Measurements from ENCODE around the gene SLC22A6. TPM values are rescaled to one million over a fixed set of nuclear protein-coding genes. Genes with fewer than 3 reads are reported as not detected.

The SLC22A6 gene
- total and polyA plus RNA-seq, 2 of the 13 experiments (the other 11 are each of a cell fraction or from before 2014, with no cell fraction given): not detected

GRCh38 chr11:62934496-62934785 is 50.3 kb downstream of the SLC22A6 start (continued):
- TF ChIP-seq ZNF513 (CRISPR knock-in tag; conservative IDR thresholded peaks at IDR 0.05) (no peak), ATF7 (IDR thresholded peaks at IDR 0.05) (no peak), ATF7 (CRISPR knock-in tag; IDR thresholded peaks at IDR 0.05) (no peak)
- TF ChIP-seq, protein P1, sequence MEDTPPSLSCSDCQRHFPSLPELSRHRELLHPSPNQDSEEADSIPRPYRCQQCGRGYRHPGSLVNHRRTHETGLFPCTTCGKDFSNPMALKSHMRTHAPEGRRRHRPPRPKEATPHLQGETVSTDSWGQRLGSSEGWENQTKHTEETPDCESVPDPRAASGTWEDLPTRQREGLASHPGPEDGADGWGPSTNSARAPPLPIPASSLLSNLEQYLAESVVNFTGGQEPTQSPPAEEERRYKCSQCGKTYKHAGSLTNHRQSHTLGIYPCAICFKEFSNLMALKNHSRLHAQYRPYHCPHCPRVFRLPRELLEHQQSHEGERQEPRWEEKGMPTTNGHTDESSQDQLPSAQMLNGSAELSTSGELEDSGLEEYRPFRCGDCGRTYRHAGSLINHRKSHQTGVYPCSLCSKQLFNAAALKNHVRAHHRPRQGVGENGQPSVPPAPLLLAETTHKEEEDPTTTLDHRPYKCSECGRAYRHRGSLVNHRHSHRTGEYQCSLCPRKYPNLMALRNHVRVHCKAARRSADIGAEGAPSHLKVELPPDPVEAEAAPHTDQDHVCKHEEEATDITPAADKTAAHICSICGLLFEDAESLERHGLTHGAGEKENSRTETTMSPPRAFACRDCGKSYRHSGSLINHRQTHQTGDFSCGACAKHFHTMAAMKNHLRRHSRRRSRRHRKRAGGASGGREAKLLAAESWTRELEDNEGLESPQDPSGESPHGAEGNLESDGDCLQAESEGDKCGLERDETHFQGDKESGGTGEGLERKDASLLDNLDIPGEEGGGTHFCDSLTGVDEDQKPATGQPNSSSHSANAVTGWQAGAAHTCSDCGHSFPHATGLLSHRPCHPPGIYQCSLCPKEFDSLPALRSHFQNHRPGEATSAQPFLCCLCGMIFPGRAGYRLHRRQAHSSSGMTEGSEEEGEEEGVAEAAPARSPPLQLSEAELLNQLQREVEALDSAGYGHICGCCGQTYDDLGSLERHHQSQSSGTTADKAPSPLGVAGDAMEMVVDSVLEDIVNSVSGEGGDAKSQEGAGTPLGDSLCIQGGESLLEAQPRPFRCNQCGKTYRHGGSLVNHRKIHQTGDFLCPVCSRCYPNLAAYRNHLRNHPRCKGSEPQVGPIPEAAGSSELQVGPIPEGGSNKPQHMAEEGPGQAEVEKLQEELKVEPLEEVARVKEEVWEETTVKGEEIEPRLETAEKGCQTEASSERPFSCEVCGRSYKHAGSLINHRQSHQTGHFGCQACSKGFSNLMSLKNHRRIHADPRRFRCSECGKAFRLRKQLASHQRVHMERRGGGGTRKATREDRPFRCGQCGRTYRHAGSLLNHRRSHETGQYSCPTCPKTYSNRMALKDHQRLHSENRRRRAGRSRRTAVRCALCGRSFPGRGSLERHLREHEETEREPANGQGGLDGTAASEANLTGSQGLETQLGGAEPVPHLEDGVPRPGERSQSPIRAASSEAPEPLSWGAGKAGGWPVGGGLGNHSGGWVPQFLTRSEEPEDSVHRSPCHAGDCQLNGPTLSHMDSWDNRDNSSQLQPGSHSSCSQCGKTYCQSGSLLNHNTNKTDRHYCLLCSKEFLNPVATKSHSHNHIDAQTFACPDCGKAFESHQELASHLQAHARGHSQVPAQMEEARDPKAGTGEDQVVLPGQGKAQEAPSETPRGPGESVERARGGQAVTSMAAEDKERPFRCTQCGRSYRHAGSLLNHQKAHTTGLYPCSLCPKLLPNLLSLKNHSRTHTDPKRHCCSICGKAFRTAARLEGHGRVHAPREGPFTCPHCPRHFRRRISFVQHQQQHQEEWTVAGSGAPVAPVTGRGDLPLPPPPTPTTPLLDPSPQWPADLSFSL (CRISPR knock-in tag; IDR thresholded peaks at IDR 0.05): no peak

Data from HepG2 (cell line).